Spleen (tissue), 11 donors: ENCODE data around the gene RCL1. TPM values are rescaled to one million over a fixed set of nuclear protein-coding genes. Genes with fewer than 3 reads are reported as not detected.
"Not testable (repeated sequence)": the region's sequence is repeated elsewhere in the genome, so short reads cannot be mapped to it uniquely, and the experiment has no call there.

ENCODE experiments used
- DNase-seq: peaks from one replicate; pipeline ENCODE4 v3.0.0-alpha.2; 2020
- H3K27ac ChIP-seq, 8 donors: fragments of 200-600 bp; sonication (generic) in 7 of 8; 1 replicate in 4 of 8; 2 replicates in 4 of 8; pipeline versions ENCODE4 v1.5.0 to v1.8.0; 2016 to 2021; ENCODE audit warnings: inconsistent platforms in 4 of 8, mild to moderate bottlenecking in 4 of 8, moderate library complexity in 1 of 8
- H3K27me3 ChIP-seq, 7 donors: fragments of 200-600 bp; sonication (generic) in 6 of 7; replicated peaks in 1 of 7; 1 replicate in 4 of 7; 2 replicates in 3 of 7; pipeline versions ENCODE4 v1.5.0 to v1.8.0; 2016 to 2021; ENCODE audit warnings: inconsistent platforms in 3 of 7, mild to moderate bottlenecking in 1 of 7
- H3K36me3 ChIP-seq, 6 donors: fragments of 200-600 bp; sonication (generic) in 5 of 6; 1 replicate in 4 of 6; 2 replicates in 2 of 6; pipeline versions ENCODE4 v1.5.0 to v1.8.0; 2016 to 2021; ENCODE audit warnings: inconsistent platforms in 2 of 6
- H3K4me1 ChIP-seq, 6 donors: fragments of 200-600 bp; sonication (generic) in 5 of 6; 1 replicate in 3 of 6; 2 replicates in 3 of 6; pipeline versions ENCODE4 v1.5.0 to v1.8.0; 2016 to 2021; ENCODE audit warnings: inconsistent platforms in 3 of 6
- H3K4me3 ChIP-seq, 8 donors: fragments of 200-600 bp; sonication (generic) in 7 of 8; 1 replicate in 4 of 8; 2 replicates in 4 of 8; pipeline versions ENCODE4 v1.5.0 to v1.8.0; 2016 to 2021; ENCODE audit warnings: inconsistent platforms in 4 of 8, mild to moderate bottlenecking in 4 of 8, moderate library complexity in 2 of 8
- H3K9me3 ChIP-seq, 8 donors: fragments of 200-600 bp; sonication (generic) in 7 of 8; 1 replicate in 4 of 8; 2 replicates in 4 of 8; pipeline versions ENCODE4 v1.5.0 to v1.8.0; 2016 to 2021; ENCODE audit warnings: inconsistent platforms in 4 of 8
- CTCF ChIP-seq, 11 experiments: fragments of 200-600 bp in 7 of 11; fragments of 450-650 bp in 4 of 11; sonication (generic) in 4 of 11; IDR thresholded peaks in 8 of 11; conservative IDR thresholded peaks in 3 of 11; 1 replicate in 7 of 11; 2 replicates in 4 of 11; pipeline versions ENCODE4 v1.4.0 to v1.8.0; 2016 to 2021; ENCODE audit warnings: antibody characterized with exemption in 11 of 11, inconsistent platforms in 4 of 11, mild to moderate bottlenecking in 1 of 11
- POLR2A ChIP-seq, 3 donors: fragments of 450-650 bp; IDR thresholded peaks; one replicate each; pipeline ENCODE4 v1.5.1; 2017; ENCODE audit warnings: antibody characterized with exemption in 3 of 3, mild to moderate bottlenecking in 1 of 3
- POLR2AphosphoS5 ChIP-seq, 3 donors: sonication (generic); formaldehyde crosslinking; IDR thresholded peaks; one replicate each; pipeline ENCODE4 v1.5.1; 2017; ENCODE audit warnings: antibody characterized with exemption in 3 of 3
- WGBS, 5 donors: extraction: QIAGEN DNeasy Blood & Tissue Kit in 3 of 5; methylation state at CpG; one replicate each; pipeline versions ENCODE4 v1.1.5 to v1.1.7; 2013 to 2018; 5-methylcytosine and 5-hydroxymethylcytosine counted together
- intact Hi-C: fragments of 100-400 bp; cut with DNase I; formaldehyde crosslinking; loops from one replicate; pipeline ENCODE4 v1.15.0; 2023; ENCODE audit warnings: low total_unique reads
- polyA plus RNA-seq, 3 donors: library from polyadenylated mRNA; stranded (reverse); fragments of 200-250 nt; gene quantifications; one replicate each; pipeline ENCODE4 v1.2.1, GENCODE V29; 2013
- total RNA-seq, 7 donors: library from RNA; depleted of rRNA in 3 of 7; stranded (reverse); fragments of >200 nt in 3 of 7; fragmentation: NEBNext Ultra II Directional in 4 of 7; extraction: Animal tissue kit (Norgen Biotek cat#: 25700) in 4 of 7; gene quantifications; one replicate each; pipeline versions ENCODE4 v1.1.0 to v1.2.1, GENCODE V29; 2016 to 2021
- donor health status: healthy with polysubstance abuse.
- donor health status: DM: no; HTN: no; CAD: no; lungs with moderate emphysema.
- donor health status: DM: no; HTN: no; CAD: no.
- donor health status: Bipolar disorder and iron deficiency.
- donor health status: healthy.
- donor health status: DM: no; HTN: no; CAD: no.
- donor health status: DM: yes; HTN: yes; CAD: no.

The RCL1 gene
- total and polyA plus RNA-seq, 10 donors = 11.8 to 29.4 (median 21.6) TPM

GRCh38 chr9:4894076-4894475 is 101.3 kb downstream of the RCL1 start:
- no peak overlapping the region for H3K4me3 ChIP-seq
- H3K36me3 ChIP-seq = no peaks in the 10 kb centered on the region
- H3K27ac ChIP-seq = no peak overlapping the region
- H3K4me1 ChIP-seq = no peaks in the 10 kb centered on the region
- DNase-seq = no peak
- no peak for TF ChIP-seq CTCF (IDR thresholded peaks at IDR 0.05 in 8 of 11, conservative IDR thresholded peaks at IDR 0.05 in 3 of 11)
- H3K27me3 ChIP-seq = no peaks in the 10 kb centered on the region
- peaks cover 0 to 25% (median 18%) of the 10 kb centered on the region in 8 donors for H3K9me3 ChIP-seq
- 84 to 94% (median 85%) methylated on average over 4 of the region's 4 CpGs for WGBS, 5 donors
- intact Hi-C loops = no loop called here

- 88 to 100% (median 97%) methylated on average over 1 of the region's 1 CpG for WGBS, 5 donors
- DNase-seq, H3K4me3 ChIP-seq, H3K27ac ChIP-seq, intact Hi-C loops, H3K36me3 ChIP-seq, H3K27me3 ChIP-seq: not testable (repeated sequence)
- peaks cover 3 to 14% (median 6%) of the 10 kb centered on the region in 6 donors for H3K4me1 ChIP-seq
- H3K9me3 ChIP-seq = peaks cover 0 to 42% (median 31%) of the 10 kb centered on the region in 8 donors
These were observed 107.1 kb downstream of the RCL1 start for GRCh38 chr9:4899853-4900252.

GRCh38 chr9:4901401-4902134 is 108.8 kb downstream of the RCL1 start:
- Histone ChIP-seq H3K4me3 (peak overlapping the region in 4 of 8 donors; percentile 5 to 52 (median 12)), H3K27ac (peak overlapping the region in 6 of 8 donors; percentile 32 to 82 (median 70)), H3K4me1 (peaks cover 3 to 14% (median 6%) of the 10 kb centered on the region in 6 donors), H3K9me3 (peaks cover 0 to 38% (median 30%) of the 10 kb centered on the region in 8 donors)
- H3K36me3 ChIP-seq, intact Hi-C loops, H3K27me3 ChIP-seq: not testable (repeated sequence)
- DNase-seq = peak; percentile 89
- 26 to 53% (median 38%) methylated on average over 5 to 11 of the region's 11 CpGs for WGBS, 5 donors
- TF ChIP-seq POLR2AphosphoS5 (IDR thresholded peaks at IDR 0.05) (peak in 2 of 3 donors; percentile 40 to 64), POLR2A (IDR thresholded peaks at IDR 0.05) (peak in 1 of 3 donors; percentile 8)

GRCh38 chr9:4902135-4902475 is 109.4 kb downstream of the RCL1 start:
- intact Hi-C loops = no loop called here
- H3K27me3 ChIP-seq = no peaks in the 10 kb centered on the region
- peak overlapping the region in 1 of 8 donors; percentile 52 for H3K4me3 ChIP-seq
- 81 to 95% (median 88%) methylated on average over 5 to 8 of the region's 8 CpGs for WGBS, 5 donors
- TF ChIP-seq CTCF (IDR thresholded peaks at IDR 0.05 in 8 of 11, conservative IDR thresholded peaks at IDR 0.05 in 3 of 11) (no peak), POLR2A (IDR thresholded peaks at IDR 0.05) (no peak), POLR2AphosphoS5 (IDR thresholded peaks at IDR 0.05) (no peak)
- peaks cover 3 to 14% (median 6%) of the 10 kb centered on the region in 6 donors for H3K4me1 ChIP-seq
- peaks cover 0 to 35% (median 28%) of the 10 kb centered on the region in 8 donors for H3K9me3 ChIP-seq
- peak; percentile 70 for DNase-seq
- no peaks in the 10 kb centered on the region for H3K36me3 ChIP-seq
- peak overlapping the region in 6 of 8 donors; percentile 32 to 82 (median 70) for H3K27ac ChIP-seq

GRCh38 chr9:4904322-4905134 is 111.8 kb downstream of the RCL1 start:
- 78 to 93% (median 88%) methylated on average over 3 of the region's 3 CpGs for WGBS, 5 donors
- Histone ChIP-seq H3K4me1 (peaks cover 3 to 14% (median 6%) of the 10 kb centered on the region in 6 donors), H3K27ac (no peak overlapping the region), H3K4me3 (no peak overlapping the region), H3K27me3 (no peaks in the 10 kb centered on the region), H3K9me3 (peaks cover 0 to 12% (median 10%) of the 10 kb centered on the region in 8 donors), H3K36me3 (no peaks in the 10 kb centered on the region)
- TF ChIP-seq POLR2AphosphoS5 (IDR thresholded peaks at IDR 0.05) = no peak
- TF ChIP-seq CTCF (IDR thresholded peaks at IDR 0.05 in 8 of 11, conservative IDR thresholded peaks at IDR 0.05 in 3 of 11) = no peak
- no peak for TF ChIP-seq POLR2A (IDR thresholded peaks at IDR 0.05)
- no peak for DNase-seq
- intact Hi-C loops = no loop called here
